Keratinocyte (primary cell): ENCODE data around the gene BGN. TPM values are rescaled to one million over a fixed set of nuclear protein-coding genes. Genes with fewer than 3 reads are reported as not detected.

Experiments
- DNase-seq: peaks from one replicate; pipeline ENCODE4 v3.0.0-alpha.2; 2011; ENCODE audit warnings: low read depth, missing footprints, low spot score
- FAIRE-seq: peaks from 2 replicates; lab custom pipeline; 2011; peaks lifted over from hg19 to GRCh38; lab: Jason Lieb, UNC
- H2AFZ ChIP-seq: 2 replicates; pipeline ENCODE4 v1.6.0; 2012; ENCODE audit warnings: low read length, control low read depth, inconsistent platforms; ENCODE audit not compliant: control insufficient read depth
- H3K27ac ChIP-seq: 2 replicates; pipeline ENCODE4 v1.5.1; 2011; ENCODE audit warnings: low read length; ENCODE audit not compliant: control insufficient read depth, insufficient read depth
- H3K27me3 ChIP-seq: 3 replicates; pipeline ENCODE4 v1.6.0; 2011; ENCODE audit warnings: low read length; ENCODE audit not compliant: control insufficient read depth, insufficient read depth; ENCODE audit errors: extremely low read depth
- H3K36me3 ChIP-seq, 2 experiments: 2 replicates in 1 of 2; 3 replicates in 1 of 2; pipeline ENCODE4 v1.5.1; 2011; ENCODE audit warnings: low read length in 2 of 2, mild to moderate bottlenecking in 1 of 2; ENCODE audit not compliant: control insufficient read depth in 2 of 2, insufficient read depth in 2 of 2; ENCODE audit errors: extremely low read depth in 1 of 2
- H3K4me1 ChIP-seq: 3 replicates; pipeline ENCODE4 v1.5.1; 2011; ENCODE audit warnings: low read length; ENCODE audit not compliant: control insufficient read depth, insufficient read depth; ENCODE audit errors: extremely low read depth
- H3K4me2 ChIP-seq: 3 replicates; pipeline ENCODE4 v1.6.0; 2011; ENCODE audit warnings: low read depth, low read length; ENCODE audit not compliant: control insufficient read depth, insufficient read depth; ENCODE audit errors: extremely low read depth
- H3K4me3 ChIP-seq, 3 experiments: fragments of 200-600 bp in 1 of 3; sonication (generic) in 1 of 3; 2 replicates in 2 of 3; 3 replicates in 1 of 3; pipeline ENCODE4 v1.5.1; 2011 to 2016; ENCODE audit warnings: low read length in 3 of 3, mild to moderate bottlenecking in 3 of 3, control low read depth in 2 of 3, inconsistent platforms in 1 of 3, low read depth in 1 of 3, mixed read lengths in 1 of 3, mixed run types in 1 of 3, moderate library complexity in 1 of 3; ENCODE audit not compliant: control insufficient read depth in 2 of 3, insufficient read depth in 2 of 3; ENCODE audit errors: extremely low read depth in 1 of 3
- H3K79me2 ChIP-seq: 2 replicates; pipeline ENCODE4 v1.6.0; 2012; ENCODE audit warnings: low read length; ENCODE audit not compliant: control insufficient read depth, insufficient read depth
- H3K9ac ChIP-seq: 3 replicates; pipeline ENCODE4 v1.6.0; 2011; ENCODE audit warnings: low read length; ENCODE audit not compliant: control insufficient read depth, insufficient read depth; ENCODE audit errors: extremely low read depth
- H3K9me1 ChIP-seq: 3 replicates; pipeline ENCODE4 v1.6.0; 2011; ENCODE audit warnings: low read length; ENCODE audit not compliant: control insufficient read depth, insufficient read depth; ENCODE audit errors: extremely low read depth
- H3K9me3 ChIP-seq: 2 replicates; pipeline ENCODE4 v1.5.1; 2012; ENCODE audit warnings: low read depth, low read length; ENCODE audit not compliant: control insufficient read depth
- H4K20me1 ChIP-seq: 3 replicates; pipeline ENCODE4 v1.6.0; 2011; ENCODE audit warnings: low read length; ENCODE audit not compliant: control insufficient read depth, insufficient read depth; ENCODE audit errors: extremely low read depth
- EZH2 ChIP-seq: IDR thresholded peaks from one replicate; pipeline ENCODE4 v1.6.1; 2012; ENCODE audit warnings: inconsistent platforms, mild to moderate bottlenecking, low read length, moderate library complexity
- dilution Hi-C: fragments of 300-500 bp; cut with MboI; formaldehyde crosslinking; loops from one replicate; pipeline ENCODE4 v1.7.0; 2020; ENCODE audit warnings: low sequenced_read_pairs; ENCODE audit not compliant: extremely low pct_ligation_motif_present
- polyA plus RNA-seq, 5 experiments: library from polyadenylated mRNA; depleted of rRNA in 3 of 5; stranded (reverse) in 3 of 5; stranded (forward) in 1 of 5; unstranded in 1 of 5; fragments of >200 nt; gene quantifications; 1 replicate in 1 of 5; 2 replicates in 3 of 5; 3 replicates in 1 of 5; pipeline versions ENCODE4 v1.2.1 to v1.2.3, GENCODE V29; 2011 to 2012; ENCODE audit warnings: missing spikeins in 2 of 5, low read depth in 1 of 5, low replicate concordance in 1 of 5
- TF ChIP-seq, protein P1 (sequence below), 3 experiments: IDR thresholded peaks in 1 of 3; conservative IDR thresholded peaks in 1 of 3; optimal IDR thresholded peaks in 1 of 3; 2 replicates in 2 of 3; 3 replicates in 1 of 3; pipeline versions ENCODE3 to v1.5.1; 2011; ENCODE audit warnings: low read length in 3 of 3, mild to moderate bottlenecking in 3 of 3, moderate library complexity in 2 of 3, control low read depth in 1 of 3, inconsistent platforms in 1 of 3; ENCODE audit not compliant: insufficient read depth in 2 of 3; ENCODE audit errors: extremely low read depth in 1 of 3

Gene BGN
- polyA plus RNA-seq, 1 donor (not counting 4 experiments of a cell fraction or from before 2014, with no cell fraction given) = 0.07 TPM

DNA sequence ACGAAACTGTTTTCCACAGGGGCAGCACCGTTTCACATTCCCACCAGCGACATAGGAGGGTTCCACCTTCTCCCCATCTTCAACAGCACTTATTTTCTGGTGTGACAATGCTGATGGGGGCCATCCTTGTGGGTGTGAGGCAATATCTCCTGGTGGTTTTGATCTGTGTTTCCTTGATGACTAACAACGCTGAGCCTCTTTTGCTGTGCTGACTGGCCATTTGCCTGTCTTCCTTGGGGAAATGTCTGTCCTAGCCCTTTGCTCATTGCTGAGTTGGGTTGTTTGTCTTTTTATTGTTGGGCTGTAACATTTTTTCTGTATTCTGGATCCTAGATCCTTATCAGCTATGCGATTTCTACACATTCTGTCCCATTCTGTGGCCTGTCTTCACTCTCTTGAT, 56.4 kb downstream of the BGN start:
- H3K27me3 ChIP-seq = peaks cover 4% of the 10 kb centered on the region
- H3K4me3 ChIP-seq = no peak overlapping the region
- no peaks in the 10 kb centered on the region for H4K20me1 ChIP-seq
- no peaks in the 10 kb centered on the region for H3K4me1 ChIP-seq
- H3K27ac ChIP-seq = no peak overlapping the region
- no peak for DNase-seq
- TF ChIP-seq, protein P1, sequence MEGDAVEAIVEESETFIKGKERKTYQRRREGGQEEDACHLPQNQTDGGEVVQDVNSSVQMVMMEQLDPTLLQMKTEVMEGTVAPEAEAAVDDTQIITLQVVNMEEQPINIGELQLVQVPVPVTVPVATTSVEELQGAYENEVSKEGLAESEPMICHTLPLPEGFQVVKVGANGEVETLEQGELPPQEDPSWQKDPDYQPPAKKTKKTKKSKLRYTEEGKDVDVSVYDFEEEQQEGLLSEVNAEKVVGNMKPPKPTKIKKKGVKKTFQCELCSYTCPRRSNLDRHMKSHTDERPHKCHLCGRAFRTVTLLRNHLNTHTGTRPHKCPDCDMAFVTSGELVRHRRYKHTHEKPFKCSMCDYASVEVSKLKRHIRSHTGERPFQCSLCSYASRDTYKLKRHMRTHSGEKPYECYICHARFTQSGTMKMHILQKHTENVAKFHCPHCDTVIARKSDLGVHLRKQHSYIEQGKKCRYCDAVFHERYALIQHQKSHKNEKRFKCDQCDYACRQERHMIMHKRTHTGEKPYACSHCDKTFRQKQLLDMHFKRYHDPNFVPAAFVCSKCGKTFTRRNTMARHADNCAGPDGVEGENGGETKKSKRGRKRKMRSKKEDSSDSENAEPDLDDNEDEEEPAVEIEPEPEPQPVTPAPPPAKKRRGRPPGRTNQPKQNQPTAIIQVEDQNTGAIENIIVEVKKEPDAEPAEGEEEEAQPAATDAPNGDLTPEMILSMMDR (optimal IDR thresholded peaks at IDR 0.05 in 1 of 3, IDR thresholded peaks at IDR 0.05 in 1 of 3, conservative IDR thresholded peaks at IDR 0.05 in 1 of 3; ENCODE audit: extremely low read depth in 1 of 3, insufficient read depth in 2 of 3, low read length in 3 of 3) = no peak
- no peak for TF ChIP-seq EZH2
- dilution Hi-C loops = no loop called here
- no peak overlapping the region for H2AFZ ChIP-seq
- no peaks in the 10 kb centered on the region for H3K9me3 ChIP-seq
- no peak overlapping the region for H3K4me2 ChIP-seq
- H3K36me3 ChIP-seq = no peaks in the 10 kb centered on the region
- H3K9me1 ChIP-seq = no peaks in the 10 kb centered on the region
- no peak for FAIRE-seq
- H3K79me2 ChIP-seq = no peaks in the 10 kb centered on the region
- no peak overlapping the region for H3K9ac ChIP-seq

DNA sequence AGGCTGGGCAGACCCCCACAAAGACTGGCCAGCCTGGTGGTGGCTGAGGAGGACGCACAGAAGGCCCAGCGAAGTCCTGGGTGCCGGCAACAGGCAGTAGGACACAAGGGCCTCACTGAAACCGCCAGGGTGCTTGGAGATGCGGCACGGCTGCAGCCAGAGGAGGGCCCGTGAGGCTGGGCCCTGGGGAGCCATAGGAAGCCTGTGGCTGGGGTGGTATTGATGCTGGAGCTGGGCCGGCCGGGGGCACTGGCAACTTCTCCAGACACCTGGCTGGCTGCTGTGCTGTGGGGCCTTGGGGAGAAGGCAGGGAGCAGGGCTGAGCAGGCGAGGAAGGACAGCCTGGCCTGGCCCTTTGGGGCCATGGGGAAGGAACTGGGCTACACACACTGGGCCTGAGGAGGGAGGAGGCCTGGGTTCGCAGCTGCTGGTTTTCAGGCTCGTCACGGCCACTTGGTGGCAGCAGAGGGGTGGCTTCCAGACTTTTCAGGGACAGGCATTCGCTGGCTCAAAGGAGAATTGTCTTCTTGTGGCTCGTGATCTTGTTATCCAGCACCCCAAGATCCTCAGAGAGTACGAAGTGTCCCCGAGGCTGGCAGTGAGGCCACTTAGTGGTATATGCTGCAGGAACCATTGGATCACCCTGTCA, 59.9 kb downstream of the BGN start:
- no peak overlapping the region for H3K4me3 ChIP-seq
- peaks cover 4% of the 10 kb centered on the region for H3K27me3 ChIP-seq
- TF ChIP-seq, protein P1 (optimal IDR thresholded peaks at IDR 0.05 in 1 of 3, IDR thresholded peaks at IDR 0.05 in 1 of 3, conservative IDR thresholded peaks at IDR 0.05 in 1 of 3; ENCODE audit: extremely low read depth in 1 of 3, insufficient read depth in 2 of 3, low read length in 3 of 3) = peak in 2 of 3 experiments; percentile 58 to 68
- TF ChIP-seq EZH2 = no peak
- no peaks in the 10 kb centered on the region for H3K79me2 ChIP-seq
- DNase-seq (no peak), FAIRE-seq (no peak)
- H3K9me3 ChIP-seq = peaks cover under 1% of the 10 kb centered on the region
- H4K20me1 ChIP-seq = no peaks in the 10 kb centered on the region
- no peak overlapping the region for H3K9ac ChIP-seq
- H3K4me2 ChIP-seq = no peak overlapping the region
- no peak overlapping the region for H3K27ac ChIP-seq
- no peaks in the 10 kb centered on the region for H3K9me1 ChIP-seq
- H2AFZ ChIP-seq = no peak overlapping the region
- no peaks in the 10 kb centered on the region for H3K36me3 ChIP-seq
- H3K4me1 ChIP-seq = no peaks in the 10 kb centered on the region
- dilution Hi-C loops = no loop called here
